SKM-1 treated with dmso at 0.1 percent for 144 hours (cell line): ENCODE data around the gene NR2F1-AS1.

Experiments
- DNase-seq: peaks from one replicate; lab custom pipeline; 2025; ENCODE audit not compliant: unreplicated experiment; lab: John Stamatoyannopoulos, UW

NR2F1-AS1 gene

DNA sequence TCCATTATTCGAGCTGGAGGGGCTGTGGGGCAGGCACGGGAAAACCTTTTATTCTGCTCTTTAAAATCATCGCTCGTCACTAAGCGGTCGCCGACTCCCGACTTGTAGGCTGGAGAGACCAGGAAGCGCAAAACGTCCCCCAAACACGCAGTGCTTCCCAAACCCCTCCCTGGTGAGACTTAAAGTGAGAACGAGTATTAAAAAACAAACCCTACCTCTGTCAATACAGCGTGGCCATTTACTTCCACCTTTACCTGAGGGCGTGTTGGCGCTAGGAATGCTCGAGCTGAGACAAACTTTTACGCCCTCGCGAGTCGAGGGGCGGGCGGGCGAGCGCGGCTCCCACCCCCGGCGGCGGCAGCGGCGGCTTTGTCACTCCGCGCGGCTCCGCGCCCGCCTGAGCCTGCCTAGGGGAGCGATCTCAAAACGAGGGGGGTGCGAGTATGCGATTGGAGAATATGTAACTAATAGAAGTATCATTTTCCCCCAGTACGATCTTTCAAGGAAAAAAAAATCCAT lies at the start of gene NR2F1-AS1:
Gene NR2F1-AS1 (minus strand): TSS at position 293 of the 519 bp plus-strand sequence.
- DNase-seq: no peak

DNA sequence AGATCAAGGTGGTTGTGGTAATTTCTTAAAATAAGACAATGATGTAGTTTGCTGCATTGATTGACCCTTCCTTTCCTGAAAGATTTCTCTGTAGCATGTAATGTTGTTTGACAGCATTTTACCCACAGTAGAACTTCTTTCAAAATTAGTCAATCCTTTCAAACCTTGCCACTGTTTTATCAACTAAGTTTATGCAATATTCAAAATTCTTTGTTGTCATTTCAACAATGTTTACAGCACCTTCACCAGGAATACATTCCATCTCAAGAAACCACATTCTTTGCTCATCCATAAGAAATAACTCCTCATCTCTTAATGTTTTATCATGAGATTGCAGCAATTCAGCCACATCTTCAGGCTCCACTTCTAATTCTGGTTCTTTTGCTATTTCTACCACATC lies 45.8 kb upstream of the NR2F1-AS1 start:
- DNase-seq: no peak

DNA sequence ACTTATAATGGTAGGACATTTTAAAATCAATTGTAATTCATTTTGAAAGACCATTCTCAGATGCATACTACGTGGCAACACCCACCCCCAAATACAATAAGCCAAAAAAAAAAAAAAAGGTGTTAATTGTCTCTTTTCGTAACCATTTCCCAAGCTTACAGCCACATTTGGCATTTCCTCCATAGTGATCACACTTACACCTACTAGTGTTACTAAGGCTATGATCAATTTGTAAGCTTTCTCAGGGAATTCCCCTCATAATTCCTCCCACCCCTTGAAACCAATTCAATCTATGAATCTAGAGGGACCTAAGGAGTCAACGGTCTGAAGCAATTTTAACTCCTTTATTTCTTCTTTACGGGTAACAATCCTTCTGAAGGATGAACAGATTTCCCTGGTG lies 42.1 kb upstream of the NR2F1-AS1 start:
- DNase-seq: no peak

DNA sequence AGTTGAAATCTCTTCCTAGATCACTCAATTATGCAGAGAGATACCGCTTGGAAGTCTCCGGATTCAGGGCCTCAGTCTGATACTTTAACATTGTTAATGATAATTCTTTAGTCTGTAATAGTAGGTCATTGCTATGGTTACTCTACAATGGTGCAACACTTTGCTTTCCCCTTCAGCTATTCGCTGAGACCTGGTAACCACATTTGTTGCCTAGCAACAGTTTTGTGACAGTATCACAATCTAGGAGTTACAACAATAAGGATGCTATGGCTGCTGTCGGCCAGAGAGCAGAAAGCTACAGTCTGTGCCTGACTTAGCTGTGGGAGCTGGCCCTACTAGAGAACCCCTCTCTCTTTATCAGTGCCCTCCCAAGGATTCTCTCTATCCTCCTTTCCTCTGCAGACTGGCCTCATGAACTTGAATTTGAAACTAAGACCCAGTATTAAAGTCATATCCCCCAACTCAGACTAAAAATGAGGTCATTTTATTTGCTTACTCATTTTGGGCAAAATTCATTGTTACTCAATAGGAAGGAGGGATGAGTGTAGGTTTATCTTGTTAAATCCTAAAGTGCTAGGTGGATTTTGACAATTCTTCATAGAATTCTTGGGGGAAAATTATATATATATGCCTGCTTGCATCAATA lies 41.3 kb upstream of the NR2F1-AS1 start:
- DNase-seq: no peak

DNA sequence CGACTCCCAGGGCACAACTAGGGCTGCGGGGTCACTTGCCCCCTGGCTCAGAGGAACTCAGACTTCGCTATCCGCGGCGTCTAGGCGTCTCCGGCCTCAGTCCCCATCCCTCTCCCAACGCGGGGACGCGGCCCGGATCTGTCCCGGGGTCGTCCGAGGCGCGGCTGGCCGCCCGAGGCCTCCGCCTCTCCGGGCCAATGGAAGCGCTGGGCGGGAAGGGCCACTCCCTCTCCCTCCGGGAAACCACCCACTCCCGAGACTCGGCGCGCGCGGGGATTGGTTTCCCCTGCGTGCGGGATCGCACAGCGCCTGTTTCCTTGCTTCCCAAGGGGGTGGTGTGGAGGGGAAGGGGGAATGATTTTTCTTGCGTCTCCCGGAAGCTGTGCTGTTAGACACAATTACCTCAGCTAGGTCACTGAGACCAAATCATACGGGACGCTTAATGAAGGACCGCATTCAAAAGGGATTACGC lies 40.3 kb upstream of the NR2F1-AS1 start:
- no peak for DNase-seq

DNA sequence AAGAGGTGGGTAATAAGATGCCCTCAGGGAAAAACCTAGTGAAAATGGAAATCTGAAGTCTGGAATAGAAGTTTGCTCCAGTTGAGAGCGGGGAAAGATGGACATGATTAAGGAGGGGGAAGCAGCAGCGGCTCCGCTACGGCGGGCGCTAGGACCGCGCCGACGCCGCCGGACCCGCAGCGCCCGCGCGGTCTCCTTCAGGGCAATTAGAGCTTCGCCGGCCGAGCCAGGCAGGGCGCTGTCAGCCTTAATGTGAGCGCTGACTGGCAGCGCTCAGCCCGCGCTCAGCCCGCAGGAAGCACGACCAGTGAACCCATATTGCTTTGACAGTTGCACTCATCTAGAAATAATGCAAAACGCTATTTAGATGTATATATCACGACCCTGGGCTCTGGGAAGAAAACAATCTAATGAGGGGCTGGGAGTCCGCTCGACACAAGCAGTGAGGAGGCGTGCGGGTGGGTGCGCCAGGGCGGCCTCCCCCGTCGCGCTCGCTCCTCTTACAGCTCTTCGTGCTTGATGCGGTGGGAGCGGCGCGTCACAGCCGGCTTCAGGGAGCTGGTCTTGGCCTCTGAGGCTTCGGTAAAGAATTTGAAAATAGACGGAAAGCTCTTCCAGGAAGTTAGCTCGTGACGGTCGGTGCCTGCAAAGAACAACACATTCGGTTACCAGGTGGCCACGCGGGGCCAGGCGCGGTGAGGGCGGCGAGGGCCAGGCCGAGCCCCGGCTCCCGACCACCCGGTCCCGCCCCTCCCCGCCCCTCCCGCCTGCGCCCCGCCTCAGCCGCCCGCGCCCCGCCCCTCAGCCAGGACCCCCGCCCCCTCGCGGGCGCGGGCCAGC lies 39.7 kb upstream of the NR2F1-AS1 start:
- peak; percentile 30 for DNase-seq

DNA sequence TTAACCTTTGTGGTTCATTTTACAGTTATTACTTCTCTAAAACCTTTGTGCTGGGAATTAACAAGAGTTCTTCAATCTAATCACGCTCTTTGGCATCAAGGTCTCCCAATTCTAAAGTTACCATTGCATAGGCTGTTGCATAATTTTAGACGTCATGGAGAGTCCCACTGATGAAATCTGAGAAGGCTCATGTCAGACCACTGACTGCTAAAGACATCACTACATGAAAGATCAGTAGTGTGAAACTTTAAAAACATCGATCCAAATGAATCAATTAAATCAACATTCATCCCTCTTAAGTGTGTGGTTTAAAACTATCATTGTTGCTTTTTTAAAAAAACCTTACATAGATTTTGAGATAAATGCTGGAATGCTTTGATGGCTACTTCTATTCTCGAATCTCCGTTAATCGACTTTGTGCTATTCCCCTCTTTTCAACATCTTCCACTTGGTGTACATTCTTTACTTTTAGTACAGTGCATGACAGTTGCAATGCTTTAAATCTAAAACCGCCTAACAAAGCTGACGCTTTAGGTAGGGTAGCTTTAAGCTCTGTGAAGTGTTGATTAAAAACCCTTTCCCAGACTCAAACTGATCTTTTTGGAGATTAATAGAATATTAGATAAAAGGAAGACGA lies 35.6 kb upstream of the NR2F1-AS1 start:
- no peak for DNase-seq

DNA sequence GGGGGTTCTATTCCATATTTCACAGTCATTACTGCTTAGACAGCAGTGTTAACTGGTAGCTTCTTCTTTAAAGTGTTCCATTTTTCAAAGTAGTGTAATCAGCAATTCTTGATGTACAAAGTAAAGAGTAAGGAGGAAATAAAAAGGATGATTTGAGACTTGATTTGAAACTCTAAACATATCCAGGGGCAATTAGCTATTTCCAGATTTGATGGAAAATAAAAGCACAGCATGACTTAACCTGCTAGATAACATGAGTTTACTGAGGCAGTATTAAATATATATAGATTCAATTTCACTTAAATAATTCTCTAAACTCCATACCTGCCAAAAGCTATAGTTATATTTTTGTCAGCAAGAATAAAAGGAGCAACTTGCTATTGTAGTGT lies 31.8 kb upstream of the NR2F1-AS1 start:
- DNase-seq: no peak

DNA sequence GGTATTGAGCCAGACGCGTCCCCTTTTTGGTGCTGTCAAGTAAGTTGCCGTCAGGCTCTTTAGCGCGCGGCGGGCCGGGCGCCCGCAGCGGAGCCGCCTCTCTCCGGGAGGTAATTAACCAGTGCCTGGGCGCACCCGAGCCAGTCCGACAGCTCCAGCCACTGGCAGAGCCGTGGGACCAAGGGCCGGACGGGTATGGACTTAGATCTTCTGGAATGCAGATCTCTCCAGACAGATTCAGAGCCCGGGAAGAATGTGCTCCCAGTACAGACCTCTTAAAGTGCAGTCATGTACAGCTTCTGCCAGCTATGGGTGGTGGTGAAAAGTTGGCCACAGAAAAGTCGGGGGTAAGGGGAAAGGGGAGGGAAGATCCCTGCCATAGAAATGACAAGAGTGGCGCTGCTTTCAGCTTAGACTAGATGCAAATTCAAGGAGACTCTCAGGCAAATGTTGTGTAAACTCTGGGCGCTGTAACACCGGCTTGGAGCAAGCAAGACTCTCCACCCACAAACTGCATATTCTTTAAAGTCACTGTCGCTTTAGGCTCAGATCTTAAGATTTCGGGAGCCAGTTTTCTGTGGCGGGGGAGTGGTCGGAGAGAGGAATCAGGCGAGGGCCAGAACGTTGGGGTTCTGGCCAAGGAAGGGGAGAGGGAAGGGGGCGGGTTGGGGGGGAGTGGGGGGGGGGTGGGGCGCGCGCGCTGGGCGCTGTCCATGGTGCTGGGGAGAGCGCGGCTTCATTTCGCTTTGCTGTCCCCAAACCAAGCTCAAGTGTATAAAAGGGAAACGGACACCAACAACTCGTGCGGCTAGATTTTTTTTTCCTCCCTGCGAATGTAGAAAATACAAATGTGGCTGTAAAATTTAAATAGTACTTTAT lies 31.2 kb upstream of the NR2F1-AS1 start:
- no peak for DNase-seq

DNA sequence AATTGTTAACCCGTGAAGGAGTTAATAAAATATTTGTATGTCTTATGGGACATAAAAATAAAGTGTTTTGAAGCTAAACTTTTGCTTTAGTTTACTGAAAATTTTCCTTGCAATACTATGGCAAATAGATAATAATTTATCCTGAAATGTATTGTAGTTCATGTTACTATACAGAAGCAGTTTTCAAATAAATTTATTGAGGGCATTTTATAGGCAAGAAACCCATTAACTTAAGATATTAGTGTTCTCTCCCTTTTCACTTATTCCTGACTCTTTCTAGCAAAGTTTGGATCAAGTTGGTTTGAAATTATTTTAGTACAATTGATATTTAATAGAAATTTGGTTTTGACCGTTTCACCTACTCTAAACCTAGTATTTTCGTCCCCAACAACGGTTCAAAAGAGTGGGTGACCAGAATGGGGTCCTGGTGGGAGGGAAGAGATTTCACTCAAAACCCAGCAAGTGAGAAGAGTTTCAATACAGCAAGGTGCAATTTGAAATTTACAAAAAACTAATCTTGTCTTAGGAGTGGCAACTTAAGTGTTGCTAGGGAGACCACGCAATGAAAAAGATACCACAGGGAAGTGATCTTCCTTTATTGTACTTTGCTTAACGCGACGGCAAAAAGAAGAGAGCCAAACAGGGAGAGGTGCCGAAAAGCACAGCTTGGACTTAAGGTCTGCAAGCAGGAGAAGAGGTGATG lies 30.4 kb upstream of the NR2F1-AS1 start:
- no peak for DNase-seq

DNA sequence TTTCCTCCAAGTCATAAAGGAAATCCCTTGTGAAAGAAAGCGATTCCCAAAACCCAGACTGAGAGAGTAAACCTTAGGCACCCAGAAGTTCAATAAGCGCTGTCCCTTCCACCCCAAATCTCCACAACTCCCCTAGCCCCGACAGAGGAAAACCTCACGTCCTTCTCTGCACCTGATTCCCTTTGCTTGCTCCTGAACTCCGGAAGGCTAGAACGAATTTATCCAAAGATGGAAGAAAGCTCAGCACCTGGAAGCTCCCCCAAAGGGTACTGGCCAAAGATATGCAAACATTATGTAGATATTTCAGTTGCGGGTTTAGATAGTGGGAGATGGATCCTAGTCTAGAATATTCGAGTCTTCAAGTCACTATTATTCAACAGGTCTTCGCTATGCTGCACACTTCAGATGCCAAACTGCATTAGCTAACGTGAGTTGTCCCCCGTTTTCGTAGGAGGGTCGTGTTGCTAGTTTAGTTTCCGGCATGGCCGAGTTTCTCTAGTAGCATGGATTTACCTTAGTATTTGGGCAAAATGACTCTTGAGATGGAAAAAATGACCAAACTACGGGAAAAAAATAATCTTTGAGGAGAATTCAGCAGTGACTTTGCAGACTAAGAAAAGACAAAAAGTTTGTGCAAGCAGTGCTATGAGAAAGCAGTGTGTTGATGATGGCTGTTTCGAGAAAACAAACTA lies 29.7 kb upstream of the NR2F1-AS1 start:
- DNase-seq: no peak

DNA sequence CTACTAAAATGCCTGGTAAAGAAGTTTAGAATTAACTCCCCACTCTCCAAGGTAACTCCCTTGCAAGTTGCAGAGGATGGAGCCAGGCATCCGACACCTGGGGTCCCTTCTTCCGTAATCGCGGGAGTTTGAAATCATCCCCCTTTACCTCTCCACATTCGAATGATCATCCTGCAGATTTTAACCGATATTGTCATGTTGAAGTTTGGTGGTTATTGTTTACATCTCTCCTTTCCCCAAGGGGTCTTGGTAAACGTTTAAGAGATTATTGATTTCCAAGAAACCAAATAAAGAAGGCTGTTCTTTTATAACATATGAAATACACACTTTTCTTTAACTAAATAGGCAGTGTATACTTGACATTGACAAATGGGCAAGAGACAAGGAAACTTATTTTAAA lies 28.7 kb upstream of the NR2F1-AS1 start:
- DNase-seq: no peak

DNA sequence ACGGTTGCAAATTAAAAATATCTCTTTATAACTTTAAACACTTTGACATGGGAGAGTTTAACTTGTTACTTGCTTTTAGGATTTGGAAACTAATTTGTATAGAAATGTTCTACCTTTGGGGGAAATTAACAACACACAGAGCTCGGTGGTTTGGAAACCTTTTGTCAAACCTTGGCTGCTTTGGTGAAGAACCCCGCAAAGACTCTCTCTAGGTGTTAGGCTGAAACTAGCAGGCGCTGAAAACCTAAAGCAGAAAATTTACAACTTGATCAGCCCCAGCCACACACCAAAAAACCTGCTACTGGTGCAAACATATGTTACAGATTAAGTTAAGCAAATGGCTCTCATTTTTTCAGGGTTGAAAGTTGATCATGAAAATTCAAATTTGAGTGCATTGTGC lies 27.8 kb upstream of the NR2F1-AS1 start:
- DNase-seq: no peak

DNA sequence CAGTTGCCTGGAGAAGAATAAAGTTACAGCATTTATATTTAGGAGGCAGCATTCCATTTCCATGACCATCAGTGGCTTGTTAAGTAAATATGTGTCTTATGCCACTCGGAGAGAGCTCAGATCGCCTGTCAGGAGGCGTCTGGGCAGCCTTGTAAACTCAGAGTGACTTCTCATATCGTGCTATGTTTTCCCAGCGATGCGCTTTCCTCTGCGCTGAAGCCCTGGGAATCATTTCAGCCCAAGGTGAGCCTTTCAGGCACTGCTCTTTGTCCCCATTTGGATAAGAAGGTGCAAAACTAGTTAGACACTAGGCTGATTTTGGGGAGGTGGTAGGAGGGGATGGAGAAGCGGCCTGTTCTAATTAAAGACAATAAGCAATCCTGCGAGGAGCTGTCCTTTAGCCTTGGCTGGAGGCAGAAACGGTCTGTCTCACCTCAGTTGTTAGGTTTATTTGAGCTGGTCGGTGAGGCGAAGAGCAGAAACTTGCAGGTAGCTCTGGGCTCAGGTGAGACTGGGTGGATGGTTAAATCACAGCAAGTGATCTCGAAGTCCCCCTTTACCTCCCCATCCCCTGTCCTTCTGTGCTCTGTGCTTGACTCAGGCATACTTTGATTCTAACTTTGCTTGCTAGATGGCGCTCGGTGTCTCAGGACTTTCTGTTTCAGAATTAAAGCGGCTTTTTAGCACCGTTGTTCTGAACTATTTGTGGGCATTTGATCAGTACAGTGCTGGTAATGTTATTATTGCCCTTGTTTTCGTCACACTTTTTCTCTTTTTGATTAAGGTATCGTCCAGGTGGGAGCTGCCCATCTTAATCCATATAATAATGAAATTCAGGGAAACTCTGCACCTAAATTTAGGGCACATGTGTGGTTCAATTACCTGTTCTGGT lies 26.6 kb upstream of the NR2F1-AS1 start:
- peak; percentile 12 for DNase-seq

DNA sequence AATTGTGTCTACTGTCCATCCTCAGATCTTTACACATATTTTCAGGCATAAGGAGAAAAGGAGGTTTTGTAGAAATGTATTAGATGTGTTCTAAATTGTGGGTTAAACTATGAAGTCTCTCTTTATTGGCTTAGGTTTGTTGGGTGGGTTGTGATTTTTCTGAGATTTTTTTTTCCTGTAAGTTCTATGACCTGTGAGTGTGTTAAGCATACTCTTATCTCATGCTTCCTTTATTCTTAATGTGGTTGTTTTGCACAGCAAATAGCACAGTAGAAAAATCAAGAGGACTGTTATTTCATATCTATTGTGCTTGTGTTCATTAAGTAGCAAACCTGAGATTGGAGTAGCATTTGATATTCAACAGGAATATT lies 25.3 kb upstream of the NR2F1-AS1 start:
- DNase-seq: no peak

DNA sequence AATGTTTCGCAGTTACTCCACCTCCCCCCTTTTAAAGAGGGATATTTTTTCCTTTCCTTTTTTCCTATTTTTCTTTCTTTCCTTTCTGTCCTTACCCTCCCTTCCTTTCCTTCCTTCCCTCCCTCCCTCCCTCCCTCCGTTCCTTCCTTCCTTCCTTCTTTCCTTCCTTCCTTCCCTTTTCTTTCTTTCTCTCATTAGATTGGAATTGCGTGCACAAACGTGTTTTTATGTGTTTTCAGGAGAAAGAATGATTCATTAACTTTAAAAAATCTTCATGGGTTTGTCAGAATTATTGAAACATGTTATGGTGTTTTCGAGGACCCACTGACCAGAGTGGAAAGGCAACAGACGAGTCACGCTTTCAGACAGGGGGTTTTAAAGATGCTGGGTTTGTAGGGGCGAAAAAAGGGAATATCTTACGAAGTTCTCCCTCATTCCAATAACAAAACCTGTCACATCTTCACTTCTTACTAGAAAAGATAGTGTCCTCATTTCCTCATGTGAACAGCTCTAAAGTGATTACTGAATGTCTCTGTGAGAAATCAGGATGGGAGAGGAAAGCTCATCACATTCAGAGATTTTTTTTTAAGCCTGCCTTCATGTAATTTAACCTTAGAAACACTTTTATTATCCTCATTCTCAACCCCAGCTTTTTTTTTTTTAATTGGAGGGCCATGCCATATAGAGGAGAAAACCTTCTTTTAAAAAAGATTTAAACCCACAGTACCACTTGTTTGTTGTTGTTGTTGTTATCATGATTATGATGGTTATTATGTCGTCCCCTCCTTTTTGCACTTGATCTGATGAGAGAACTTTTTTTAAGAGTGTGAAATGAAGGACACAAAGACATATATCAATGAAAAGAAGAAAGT lies 23.9 kb upstream of the NR2F1-AS1 start:
- no peak for DNase-seq

DNA sequence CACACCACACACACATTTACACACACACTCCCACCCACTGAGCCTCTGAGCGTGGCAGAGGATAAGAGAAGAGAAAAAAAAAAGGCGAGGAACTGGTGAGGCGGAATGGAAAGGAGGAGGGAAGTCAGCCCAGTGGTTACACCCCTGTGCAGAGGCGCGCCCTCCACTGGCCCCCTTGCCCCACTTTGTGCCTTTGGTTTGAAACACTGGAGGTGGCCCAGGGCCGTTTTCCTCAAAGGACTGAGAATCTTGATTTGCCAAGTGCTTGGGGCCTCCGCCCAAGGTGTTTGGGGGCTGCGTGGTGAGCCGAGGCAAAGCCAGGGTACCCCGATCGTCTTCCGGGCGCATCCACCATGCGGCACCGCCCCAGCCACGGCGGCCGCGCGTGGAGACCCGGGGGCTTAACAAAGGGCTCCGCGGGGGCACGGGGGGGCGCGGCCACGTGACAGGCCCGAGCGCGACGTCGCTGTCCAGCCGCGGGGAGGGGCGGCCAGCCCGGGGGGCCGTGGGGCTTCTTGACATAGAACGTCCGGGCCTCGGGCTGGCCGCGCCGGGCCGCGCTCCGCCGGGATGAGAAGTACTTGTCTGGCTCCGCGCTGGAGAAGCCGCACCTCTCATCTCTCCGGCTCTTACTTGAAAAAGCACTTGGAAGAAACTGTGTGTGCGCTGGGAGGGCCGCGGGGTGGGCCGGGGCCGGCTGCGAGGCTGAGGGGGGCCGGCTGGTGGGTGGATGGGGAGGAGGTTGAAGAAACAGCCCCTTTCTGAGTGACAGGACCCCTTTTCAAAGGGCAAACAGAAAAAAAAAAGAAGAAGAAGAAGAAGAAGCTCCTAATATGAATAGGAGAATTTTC lies 23.0 kb upstream of the NR2F1-AS1 start:
- no peak for DNase-seq
